GM18870 (cell line): ENCODE measurements around the gene KLHL29.
"Not testable (repeated sequence)": the region's sequence is repeated elsewhere in the genome, so short reads cannot be mapped to it uniquely, and the experiment has no call there.

Source experiments
- ATAC-seq: cut with Tn5 transposase; IDR thresholded peaks from one replicate; pipeline ENCODE4 v1.9.1; 2021; ENCODE audit warnings: moderate library complexity; ENCODE audit not compliant: unreplicated experiment

The KLHL29 gene

GRCh38 chr2:23391237-23391736 is 6.3 kb downstream of the KLHL29 start:
- ATAC-seq, result not testable (repeated sequence)

DNA sequence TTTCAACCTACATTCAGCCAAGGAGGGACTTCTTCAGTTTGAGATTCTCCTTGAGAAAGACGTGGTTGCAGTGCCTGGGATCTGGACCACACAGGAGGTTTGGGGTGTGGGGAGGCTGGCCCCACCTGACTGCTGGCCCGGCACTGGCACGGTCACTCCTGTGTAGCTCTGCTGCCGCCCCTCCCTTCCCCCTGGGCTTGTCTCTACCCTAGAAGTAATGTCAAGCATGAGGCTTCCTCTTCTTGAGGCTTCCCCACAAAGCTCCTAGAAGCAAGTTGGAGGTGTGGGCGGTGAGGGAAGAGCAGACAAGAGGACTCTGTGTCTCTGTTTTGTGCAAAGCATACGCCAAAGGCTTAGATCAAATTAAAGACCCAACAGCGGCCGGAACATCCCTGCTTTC is 8.7 kb downstream of the KLHL29 start:
- ATAC-seq, result no peak

DNA sequence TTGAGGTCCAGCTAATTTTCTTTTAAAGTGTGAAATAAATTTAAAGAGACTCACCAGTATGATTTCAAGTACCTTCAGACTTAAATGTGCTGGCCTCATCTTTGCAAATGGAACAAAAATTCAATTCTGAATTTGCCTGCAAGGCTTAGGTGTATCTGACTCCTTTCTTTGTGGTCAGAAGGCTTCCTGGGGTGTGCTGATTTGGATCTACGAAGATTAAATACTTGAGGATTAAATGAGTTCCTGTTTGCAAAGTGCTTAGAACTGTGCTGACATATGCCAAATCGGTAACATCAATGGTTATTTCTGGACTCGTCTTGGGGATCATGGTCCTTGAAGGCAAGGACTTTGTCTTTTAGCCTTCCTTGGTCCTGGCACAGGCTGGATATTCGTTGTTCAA is 9.7 kb downstream of the KLHL29 start:
- ATAC-seq, result no peak

DNA sequence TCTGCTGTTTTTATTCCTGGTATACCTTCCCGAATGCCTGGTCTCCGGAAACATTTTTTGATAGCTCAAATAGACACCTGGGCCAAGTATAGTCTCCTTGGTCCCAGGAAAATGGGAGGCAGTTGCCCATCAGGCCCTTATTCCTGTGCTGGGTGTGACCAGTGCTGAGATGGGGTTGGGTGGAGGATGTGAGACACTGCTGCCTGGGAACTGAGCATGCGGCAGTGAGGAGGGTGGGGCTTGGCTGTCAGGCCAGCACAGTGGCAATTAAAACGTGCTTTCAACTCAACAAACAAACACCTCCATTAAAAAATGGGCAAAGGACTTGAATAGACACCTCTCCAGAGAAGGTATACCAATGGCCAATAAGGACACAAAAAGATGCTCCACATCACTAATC is 12.5 kb downstream of the KLHL29 start:
- no peak for ATAC-seq

GRCh38 chr2:23399674-23400261 is 14.8 kb downstream of the KLHL29 start:
- peak; percentile 54 for ATAC-seq

- ATAC-seq, result no peak
Measured at GRCh38 chr2:23400703-23401102, 15.7 kb downstream of the KLHL29 start.

- ATAC-seq, result no peak
Measured at GRCh38 chr2:23401427-23402204, 16.6 kb downstream of the KLHL29 start.

DNA sequence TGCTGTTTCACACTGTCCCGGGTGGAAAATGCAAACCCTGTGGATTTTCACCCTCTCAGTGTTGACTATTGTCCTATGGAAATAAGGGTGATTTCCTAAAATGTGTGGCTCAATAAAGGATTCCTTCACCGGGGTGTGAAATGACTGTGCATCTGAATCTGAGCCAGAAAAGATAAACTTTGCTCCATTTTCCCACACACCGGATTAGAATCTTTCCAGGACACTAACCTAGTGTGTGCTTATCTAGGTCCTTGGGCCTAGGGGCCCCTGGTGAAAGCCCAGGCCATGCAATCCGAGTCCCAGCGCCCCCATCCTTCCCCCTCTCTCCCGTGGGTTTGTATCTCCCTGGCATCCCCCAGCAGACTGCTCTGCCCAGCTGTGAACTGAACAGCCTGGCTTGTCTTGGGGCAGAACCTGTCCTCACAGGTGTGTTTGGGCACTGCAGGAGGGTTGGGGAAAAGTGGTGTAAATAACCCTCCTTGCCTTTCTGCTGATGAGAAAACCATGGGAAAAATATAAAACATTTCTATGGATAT is 17.3 kb downstream of the KLHL29 start:
- ATAC-seq, result no peak

DNA sequence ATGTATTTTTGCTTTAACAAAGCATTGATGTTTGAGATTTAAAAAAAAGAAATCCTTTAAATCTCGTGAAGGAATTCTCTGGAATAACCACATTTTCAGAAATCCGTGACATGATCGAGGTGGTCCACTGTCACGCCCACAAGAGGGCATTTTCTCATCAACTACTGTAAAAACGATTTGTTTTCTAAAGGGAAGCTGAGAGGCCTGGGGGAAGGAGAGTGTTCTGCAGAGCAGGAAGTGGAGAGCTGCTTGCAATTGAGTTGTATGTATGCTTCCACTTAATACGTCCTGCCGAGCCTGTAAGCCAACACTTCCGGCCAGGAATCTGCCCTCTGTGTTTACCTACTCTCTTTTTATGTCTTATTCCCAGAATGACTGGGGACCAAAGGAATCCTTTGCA is 19.4 kb downstream of the KLHL29 start:
- no peak for ATAC-seq

GRCh38 chr2:23409248-23409647 is 24.3 kb downstream of the KLHL29 start:
- ATAC-seq, result no peak

DNA sequence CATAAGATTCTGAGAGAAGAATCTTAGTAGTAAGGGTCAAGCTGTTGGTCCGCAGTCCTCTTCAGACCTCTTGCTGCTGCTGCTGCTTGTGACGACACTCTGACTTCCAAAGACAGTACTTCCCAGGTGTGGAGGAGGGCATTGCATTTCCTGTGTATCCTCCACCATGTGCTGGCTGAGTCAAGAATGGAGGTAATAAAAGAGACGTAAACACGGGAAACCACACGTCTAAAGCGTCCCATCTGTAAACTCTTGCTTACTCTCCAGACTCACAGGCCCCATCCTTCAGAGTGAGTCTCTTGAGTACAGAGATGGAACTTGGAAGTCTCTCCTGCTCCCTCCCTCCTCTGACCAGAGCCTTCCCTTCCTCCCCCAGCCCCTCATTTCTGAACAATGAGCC is 25.6 kb downstream of the KLHL29 start:
- no peak for ATAC-seq

GRCh38 chr2:23411752-23412431 is 26.9 kb downstream of the KLHL29 start:
- ATAC-seq, result no peak

GRCh38 chr2:23412556-23413155 is 27.7 kb downstream of the KLHL29 start:
- no peak for ATAC-seq

GRCh38 chr2:23413641-23414040 is 28.7 kb downstream of the KLHL29 start:
- ATAC-seq, result no peak

GRCh38 chr2:23414106-23414505 is 29.1 kb downstream of the KLHL29 start:
- no peak for ATAC-seq

- ATAC-seq, result no peak
Measured at GRCh38 chr2:23414871-23415270, 29.9 kb downstream of the KLHL29 start.

- ATAC-seq, result no peak
Measured at GRCh38 chr2:23417310-23417709, 32.3 kb downstream of the KLHL29 start.

GRCh38 chr2:23418056-23418455 is 33.1 kb downstream of the KLHL29 start:
- ATAC-seq, result no peak

GRCh38 chr2:23418461-23418911 is 33.5 kb downstream of the KLHL29 start:
- ATAC-seq, result no peak

DNA sequence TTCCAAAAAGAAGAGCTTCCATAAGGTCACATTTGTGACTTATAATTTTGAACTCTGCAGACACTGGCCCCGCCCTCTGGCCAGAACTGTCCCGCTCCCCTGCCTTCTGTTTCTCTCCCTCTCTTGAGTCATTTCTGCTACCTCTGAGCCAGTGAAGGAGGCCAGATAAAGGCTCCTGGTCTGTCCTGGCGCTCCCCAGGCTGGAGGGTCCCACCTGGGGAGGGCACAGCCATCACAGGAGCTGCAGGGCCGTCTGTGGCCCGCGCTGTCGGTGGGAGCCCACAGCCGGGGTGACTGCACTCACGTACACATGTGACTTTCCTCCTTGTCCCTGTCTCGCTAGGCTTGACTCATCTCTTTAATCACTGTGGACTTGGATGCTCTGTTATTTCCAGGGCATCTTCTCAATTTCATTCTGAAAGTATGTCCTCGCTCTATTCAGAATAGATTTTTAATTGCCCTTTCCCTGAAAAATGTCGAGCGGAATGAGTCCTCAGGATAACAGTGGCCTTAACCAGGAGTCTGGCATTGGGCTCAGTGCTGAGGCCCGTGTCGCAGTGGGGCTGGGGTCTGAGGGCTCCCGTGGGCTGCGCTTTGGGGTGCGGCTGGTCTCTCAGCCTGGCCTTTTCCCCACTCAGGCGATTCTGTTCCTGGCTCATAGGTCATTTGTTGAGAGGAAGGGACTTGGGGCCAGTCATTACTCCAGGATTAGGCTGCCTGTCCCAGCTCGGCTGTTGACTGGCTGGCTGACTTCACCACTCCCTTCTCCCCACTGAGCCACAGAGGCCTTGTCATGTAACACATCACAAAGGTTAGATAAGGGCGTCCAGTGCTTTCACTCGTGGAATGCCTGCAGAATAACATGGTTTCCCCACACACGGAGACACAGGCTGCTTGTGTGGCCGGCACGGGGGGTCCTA is 34.5 kb downstream of the KLHL29 start:
- no peak for ATAC-seq
